ENCODE measurements around the gene BTNL2.
A peak's percentile ranks its signal among the peaks of the same experiment; 100 is the strongest.

Gene BTNL2

GRCh38 chr6:32413427-32414047 lies 6.6 kb upstream of the BTNL2 start:
- peak; percentile 88 for DNase-seq

- no peak for DNase-seq
These were observed 4.8 kb upstream of the BTNL2 start for GRCh38 chr6:32411566-32412327.

GRCh38 chr6:32410906-32411305 lies 3.9 kb upstream of the BTNL2 start:
- no peak for DNase-seq

- DNase-seq, result no peak
These were observed 784 bp downstream of the BTNL2 start for GRCh38 chr6:32406197-32406596.

- no peak for DNase-seq
These were observed 1.3 kb downstream of the BTNL2 start for GRCh38 chr6:32405656-32406055.

- DNase-seq, result no peak
These were observed 4.2 kb downstream of the BTNL2 start for GRCh38 chr6:32402812-32403211.

- no peak for DNase-seq
These were observed 5.6 kb downstream of the BTNL2 start for GRCh38 chr6:32401284-32401963.

GRCh38 chr6:32397252-32397920 lies 9.6 kb downstream of the BTNL2 start:
- no peak for DNase-seq

GRCh38 chr6:32396028-32396427 lies 11.0 kb downstream of the BTNL2 start:
- DNase-seq, result no peak

- DNase-seq, result no peak
These were observed 13.1 kb downstream of the BTNL2 start for GRCh38 chr6:32393665-32394420.

- DNase-seq, result no peak
These were observed 15.5 kb downstream of the BTNL2 start for GRCh38 chr6:32391505-32391904.

GRCh38 chr6:32387589-32388340 lies 19.2 kb downstream of the BTNL2 start:
- no peak for DNase-seq

- no peak for DNase-seq
These were observed 20.9 kb downstream of the BTNL2 start for GRCh38 chr6:32386040-32386439.

- no peak for DNase-seq
These were observed 24.1 kb downstream of the BTNL2 start for GRCh38 chr6:32382757-32383420.

GRCh38 chr6:32379545-32379944 lies 27.4 kb downstream of the BTNL2 start:
- no peak for DNase-seq

GRCh38 chr6:32375739-32376529 lies 31.0 kb downstream of the BTNL2 start:
- no peak for DNase-seq

- DNase-seq, result no peak
These were observed 35.2 kb downstream of the BTNL2 start, which contains the start of gene TSBP1 for GRCh38 chr6:32371803-32372202. Gene TSBP1, minus strand, starts transcription at chr6:32371903. Its CDS starts 197 bp downstream, at chr6:32371706.

- DNase-seq, result no peak
These were observed 35.8 kb downstream of the BTNL2 start for GRCh38 chr6:32371229-32371628.

- DNase-seq, result no peak
These were observed 36.5 kb downstream of the BTNL2 start for GRCh38 chr6:32370505-32370904.

GRCh38 chr6:32369660-32370059 lies 37.3 kb downstream of the BTNL2 start:
- DNase-seq, result no peak

All from right forelimb (tissue), 1 donor.